Measurements from ENCODE around the gene RILPL2.

DNA sequence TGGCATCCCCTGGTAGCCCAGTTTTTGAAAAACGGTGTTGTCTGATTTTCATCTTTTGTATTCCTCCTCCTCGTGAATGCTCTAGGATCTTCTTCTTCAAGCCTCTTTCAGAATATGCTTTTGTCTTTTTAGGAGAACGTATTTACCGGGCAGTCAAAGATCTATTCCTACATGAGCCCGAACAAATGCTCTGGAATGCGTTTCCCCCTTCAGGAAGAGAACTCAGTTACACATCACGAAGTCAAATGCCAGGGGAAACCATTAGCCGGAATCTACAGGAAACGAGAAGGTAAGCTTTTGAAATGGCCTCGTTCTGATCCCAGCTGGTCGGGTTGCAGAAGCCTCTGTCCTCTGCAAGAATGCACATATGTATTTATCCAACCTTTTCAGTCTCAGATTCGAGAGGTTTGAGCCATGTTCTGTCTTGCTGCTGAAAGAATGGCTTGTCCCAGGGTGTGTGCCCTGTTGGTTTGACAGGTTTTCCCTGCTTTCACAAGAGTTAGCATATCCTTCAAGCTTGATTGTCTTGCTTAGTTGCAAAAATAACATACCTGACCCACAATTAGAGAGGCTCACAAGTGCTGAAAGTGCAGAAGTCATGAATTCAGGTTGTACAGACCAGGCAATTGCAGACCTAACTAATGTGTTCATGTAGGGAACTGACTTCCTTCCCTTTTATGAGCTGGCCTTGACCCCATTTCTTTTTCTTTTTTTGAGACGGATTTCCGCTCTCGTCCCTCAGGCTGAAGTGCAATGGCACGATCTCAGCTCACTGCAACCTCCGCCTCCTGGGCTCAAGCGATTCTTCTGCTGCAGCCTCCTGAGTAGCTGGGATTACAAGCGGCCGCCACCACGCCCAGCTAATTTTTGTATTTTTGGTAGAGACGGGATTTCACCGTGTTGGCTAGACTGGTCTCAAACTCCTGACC, 45.7 kb downstream of the RILPL2 start:
- TF ChIP-seq EZH2 (IDR thresholded peaks at IDR 0.05; ENCODE audit: low read depth) = no peak
- TF ChIP-seq, protein P1, sequence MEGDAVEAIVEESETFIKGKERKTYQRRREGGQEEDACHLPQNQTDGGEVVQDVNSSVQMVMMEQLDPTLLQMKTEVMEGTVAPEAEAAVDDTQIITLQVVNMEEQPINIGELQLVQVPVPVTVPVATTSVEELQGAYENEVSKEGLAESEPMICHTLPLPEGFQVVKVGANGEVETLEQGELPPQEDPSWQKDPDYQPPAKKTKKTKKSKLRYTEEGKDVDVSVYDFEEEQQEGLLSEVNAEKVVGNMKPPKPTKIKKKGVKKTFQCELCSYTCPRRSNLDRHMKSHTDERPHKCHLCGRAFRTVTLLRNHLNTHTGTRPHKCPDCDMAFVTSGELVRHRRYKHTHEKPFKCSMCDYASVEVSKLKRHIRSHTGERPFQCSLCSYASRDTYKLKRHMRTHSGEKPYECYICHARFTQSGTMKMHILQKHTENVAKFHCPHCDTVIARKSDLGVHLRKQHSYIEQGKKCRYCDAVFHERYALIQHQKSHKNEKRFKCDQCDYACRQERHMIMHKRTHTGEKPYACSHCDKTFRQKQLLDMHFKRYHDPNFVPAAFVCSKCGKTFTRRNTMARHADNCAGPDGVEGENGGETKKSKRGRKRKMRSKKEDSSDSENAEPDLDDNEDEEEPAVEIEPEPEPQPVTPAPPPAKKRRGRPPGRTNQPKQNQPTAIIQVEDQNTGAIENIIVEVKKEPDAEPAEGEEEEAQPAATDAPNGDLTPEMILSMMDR (conservative IDR thresholded peaks at IDR 0.05) = no peak
